Esophagus muscularis mucosa (tissue), 4 donors: ENCODE results near the gene GNA12. TPM values are rescaled to one million over a fixed set of nuclear protein-coding genes. Genes with fewer than 3 reads are reported as not detected.
A peak's percentile ranks its signal among the peaks of the same experiment; 100 is the strongest.

Experiments used
- DNase-seq: peaks from one replicate; pipeline ENCODE4 v3.0.0-alpha.2; 2017; ENCODE audit errors: extremely low spot score
- H3K27ac ChIP-seq, 4 donors: fragments of 200-600 bp; sonication (generic); replicated peaks in 1 of 4; 1 replicate in 3 of 4; 2 replicates in 1 of 4; pipeline ENCODE4 v1.5.1; 2016 to 2019; ENCODE audit warnings: mild to moderate bottlenecking in 1 of 4
- H3K27me3 ChIP-seq, 4 donors: fragments of 200-600 bp; sonication (generic); one replicate each; pipeline versions ENCODE4 v1.5.1 to v1.6.0; 2016 to 2019
- H3K36me3 ChIP-seq, 4 donors: fragments of 200-600 bp; sonication (generic); one replicate each; pipeline ENCODE4 v1.5.1; 2016 to 2019
- H3K4me1 ChIP-seq, 4 donors: fragments of 200-600 bp; sonication (generic); one replicate each; pipeline ENCODE4 v1.5.1; 2016 to 2019
- H3K4me3 ChIP-seq, 4 donors: fragments of 200-600 bp; sonication (generic); 1 replicate in 2 of 4; 2 replicates in 2 of 4; pipeline ENCODE4 v1.5.1; 2016 to 2019; ENCODE audit warnings: mild to moderate bottlenecking in 4 of 4, moderate library complexity in 1 of 4
- H3K9me3 ChIP-seq, 4 donors: fragments of 200-600 bp; sonication (generic); 1 replicate in 3 of 4; 2 replicates in 1 of 4; pipeline ENCODE4 v1.5.1; 2016 to 2019
- CTCF ChIP-seq, 3 experiments: fragments of 200-600 bp in 2 of 3; fragments of 450-650 bp in 1 of 3; sonication (generic) in 2 of 3; IDR thresholded peaks; one replicate each; pipeline ENCODE4 v1.5.1; 2017 to 2019; ENCODE audit warnings: antibody characterized with exemption in 3 of 3, mild to moderate bottlenecking in 2 of 3, moderate library complexity in 1 of 3
- EP300 ChIP-seq: sonication (generic); formaldehyde crosslinking; IDR thresholded peaks from one replicate; pipeline ENCODE4 v1.6.1; 2017; ENCODE audit warnings: antibody characterized with exemption
- POLR2A ChIP-seq: fragments of 450-650 bp; IDR thresholded peaks from one replicate; pipeline ENCODE4 v1.6.1; 2017; ENCODE audit warnings: antibody characterized with exemption, moderate library complexity, mild to moderate bottlenecking, low read depth
- POLR2AphosphoS5 ChIP-seq, 2 donors: sonication (generic); formaldehyde crosslinking; IDR thresholded peaks; one replicate each; pipeline ENCODE4 v1.6.1; 2017; ENCODE audit warnings: antibody characterized with exemption in 2 of 2
- WGBS: methylation state at CpG from one replicate; pipeline ENCODE4 v1.1.5; 2018; 5-methylcytosine and 5-hydroxymethylcytosine counted together
- intact Hi-C: fragments of 100-400 bp; cut with DNase I; formaldehyde crosslinking; loops from one replicate; pipeline ENCODE4 v1.15.1; 2023
- total RNA-seq, 4 donors: library from RNA; depleted of rRNA; stranded (reverse); fragments of >200 nt; gene quantifications; one replicate each; pipeline versions ENCODE4 v1.1.0 to v1.2.1, GENCODE V29; 2016

GNA12 gene
- total RNA-seq, 4 donors from 2014 or later: 25.3 to 61.8 (median 38.9) TPM

- H3K27ac ChIP-seq: peak overlapping the region; percentile 68 to 82 (median 76)
- intact Hi-C loops: no loop called here
- H3K27me3 ChIP-seq: no peaks in the 10 kb centered on the region
- TF ChIP-seq POLR2AphosphoS5 (IDR thresholded peaks at IDR 0.05): no peak
- TF ChIP-seq EP300: no peak
- TF ChIP-seq CTCF (IDR thresholded peaks at IDR 0.05): no peak
- TF ChIP-seq POLR2A: no peak
- H3K4me3 ChIP-seq: peak overlapping the region; percentile 68 to 84 (median 82)
- H3K9me3 ChIP-seq: no peaks in the 10 kb centered on the region
- no peak for DNase-seq
- H3K36me3 ChIP-seq: peaks cover 0 to 9% (median 0%) of the 10 kb centered on the region in 4 donors
- peaks cover 26 to 44% (median 31%) of the 10 kb centered on the region in 4 donors for H3K4me1 ChIP-seq
- 43% methylated on average over 9 of the region's 15 CpGs for WGBS
Measured at GRCh38 chr7:2843191-2843685, 870 bp downstream of the GNA12 start.

- Histone ChIP-seq H3K4me3 (no peak overlapping the region), H3K36me3 (peaks cover 0 to 9% (median 0%) of the 10 kb centered on the region in 4 donors), H3K27ac (no peak overlapping the region), H3K27me3 (no peaks in the 10 kb centered on the region), H3K4me1 (peaks cover 38 to 58% (median 41%) of the 10 kb centered on the region in 4 donors), H3K9me3 (no peaks in the 10 kb centered on the region)
- intact Hi-C loops: no loop called here
- no peak for DNase-seq
- WGBS: 79% methylated on average over 5 of the region's 5 CpGs
- TF ChIP-seq POLR2AphosphoS5 (IDR thresholded peaks at IDR 0.05): no peak
- no peak for TF ChIP-seq EP300
- TF ChIP-seq CTCF (IDR thresholded peaks at IDR 0.05): no peak
Measured at GRCh38 chr7:2841907-2842306, 2.2 kb downstream of the GNA12 start.

GRCh38 chr7:2840458-2840857 lies 3.6 kb downstream of the GNA12 start:
- Histone ChIP-seq H3K9me3 (no peaks in the 10 kb centered on the region), H3K27me3 (no peaks in the 10 kb centered on the region), H3K27ac (no peak overlapping the region), H3K4me1 (peaks cover 40 to 59% (median 42%) of the 10 kb centered on the region in 4 donors), H3K36me3 (peaks cover 0 to 19% (median under 1%) of the 10 kb centered on the region in 4 donors), H3K4me3 (no peak overlapping the region)
- intact Hi-C loops: no loop called here
- DNase-seq: no peak
- TF ChIP-seq CTCF (IDR thresholded peaks at IDR 0.05) (no peak), POLR2A (no peak), EP300 (no peak)
- 98% methylated on average over 4 of the region's 4 CpGs for WGBS

- no peak for DNase-seq
- Histone ChIP-seq H3K36me3 (peaks cover 0 to 30% (median 5%) of the 10 kb centered on the region in 4 donors), H3K4me1 (peaks cover 36 to 52% (median 40%) of the 10 kb centered on the region in 4 donors), H3K27ac (no peak overlapping the region), H3K4me3 (no peak overlapping the region), H3K27me3 (no peaks in the 10 kb centered on the region), H3K9me3 (no peaks in the 10 kb centered on the region)
- WGBS: 92% methylated on average over 13 of the region's 13 CpGs
- TF ChIP-seq EP300 (no peak), POLR2A (no peak), POLR2AphosphoS5 (IDR thresholded peaks at IDR 0.05) (no peak), CTCF (IDR thresholded peaks at IDR 0.05) (no peak)
- intact Hi-C loops: no loop called here
Measured at GRCh38 chr7:2838873-2839578, 5.1 kb downstream of the GNA12 start.

- DNase-seq: no peak
- peaks cover 0 to 30% (median 5%) of the 10 kb centered on the region in 4 donors for H3K36me3 ChIP-seq
- TF ChIP-seq POLR2AphosphoS5 (IDR thresholded peaks at IDR 0.05) (no peak), EP300 (no peak), POLR2A (no peak), CTCF (IDR thresholded peaks at IDR 0.05) (no peak)
- H3K27ac ChIP-seq: no peak overlapping the region
- no peak overlapping the region for H3K4me3 ChIP-seq
- intact Hi-C loops: no loop called here
- no peaks in the 10 kb centered on the region for H3K27me3 ChIP-seq
- H3K4me1 ChIP-seq: peaks cover 34 to 50% (median 38%) of the 10 kb centered on the region in 4 donors
- no peaks in the 10 kb centered on the region for H3K9me3 ChIP-seq
- WGBS: 98% methylated on average over 3 of the region's 3 CpGs
Measured at GRCh38 chr7:2838451-2838850, 5.7 kb downstream of the GNA12 start.
